K562 (cell line): ENCODE measurements around the gene CFAP97D2. TPM values are rescaled to one million over a fixed set of nuclear protein-coding genes. Genes with fewer than 3 reads are reported as not detected.

Source experiments
- CBFA2T3 ChIP-seq: fragments of 450-650 bp; IDR thresholded peaks from 2 replicates; pipeline ENCODE4 v1.6.1; 2017
- ETV6 ChIP-seq, 3 experiments: fragments of 150-350 bp in 1 of 3; sonication (generic) in 1 of 3; formaldehyde crosslinking in 1 of 3; IDR thresholded peaks; 2 replicates each; pipeline versions ENCODE4 v1.6.1 to v1.8.0; 2014 to 2022; ENCODE audit warnings: borderline replicate concordance in 2 of 3, low read depth in 2 of 3, antibody characterized with exemption in 1 of 3, low read length in 1 of 3, mild to moderate bottlenecking in 1 of 3, missing genetic modification reagents in 1 of 3
- GTF2E2 ChIP-seq: fragments of 200-800 bp; sonication (Bioruptor generic); IDR thresholded peaks from 2 replicates; pipeline ENCODE4 v1.6.1; 2016; ENCODE audit warnings: missing genetic modification characterization, missing compliant biosample characterization
- JUND ChIP-seq, 2 experiments: IDR thresholded peaks; 2 replicates in 1 of 2; 3 replicates in 1 of 2; pipeline ENCODE4 v1.6.1; 2011; ENCODE audit warnings: borderline replicate concordance in 2 of 2, low read depth in 2 of 2, low read length in 2 of 2, improper control_type of control experiment in 1 of 2, missing biosample characterization in 1 of 2, missing genetic modification characterization in 1 of 2, missing genetic modification reagents in 1 of 2
- KDM1A ChIP-seq, 2 experiments: fragments of 450-650 bp; IDR thresholded peaks; 2 replicates each; pipeline ENCODE4 v1.6.1; 2016; ENCODE audit warnings: mild to moderate bottlenecking in 2 of 2
- NFE2 ChIP-seq: IDR thresholded peaks from 2 replicates; pipeline ENCODE4 v1.6.1; 2014; ENCODE audit warnings: antibody characterized with exemption, low read depth
- PHF8 ChIP-seq: fragments of 200-600 bp; sonication (generic); IDR thresholded peaks from 2 replicates; pipeline ENCODE4 v1.6.1; 2012; ENCODE audit warnings: mixed run types, mild to moderate bottlenecking, inconsistent platforms, low read length, moderate library complexity, borderline replicate concordance
- POLR2G ChIP-seq: fragments of 200-400 bp; formaldehyde crosslinking; IDR thresholded peaks from 2 replicates; pipeline ENCODE4 v1.6.1; 2017; ENCODE audit warnings: low read depth, mild to moderate bottlenecking, antibody characterized with exemption, low read length, moderate library complexity
- ZNF175 ChIP-seq: fragments of 200-800 bp; sonication (Bioruptor generic); IDR thresholded peaks from 2 replicates; pipeline ENCODE4 v1.6.1; 2016; ENCODE audit warnings: low read depth, mild to moderate bottlenecking, missing genetic modification characterization, missing compliant biosample characterization
- ZNF592 ChIP-seq: fragments of 450-650 bp; IDR thresholded peaks from 2 replicates; pipeline ENCODE4 v1.6.1; 2017; ENCODE audit warnings: antibody characterized with exemption, mild to moderate bottlenecking
- polyA plus RNA-seq, 8 experiments: library from polyadenylated mRNA; depleted of rRNA in 4 of 8; stranded (reverse) in 5 of 8; unstranded in 3 of 8; fragments of >200 nt; fragmentation: Nextera tagmentation in 2 of 8; fragmentation: Illumina TruSeq in 1 of 8; extraction: Ambion mirVana in 2 of 8; extraction: Trizol in 1 of 8; gene quantifications; 2 replicates each; pipeline versions ENCODE4 v1.2.1 to v1.2.3, GENCODE V29; 2011 to 2014; ENCODE audit warnings: inconsistent platforms in 1 of 8, missing spikeins in 1 of 8
- total RNA-seq, 7 experiments: library from RNA; depleted of rRNA in 6 of 7; stranded (reverse); fragments of >200 nt in 6 of 7; fragmentation: Illumina TruSeq in 2 of 7; extraction: Trizol in 2 of 7; gene quantifications; 2 replicates each; pipeline versions ENCODE4 v1.2.1 to v1.2.3, GENCODE V29; 2011 to 2021; ENCODE audit warnings: low replicate concordance in 1 of 7
- TF ChIP-seq, protein P1 (sequence below), 2 experiments: fragments of 450-650 bp in 1 of 2; sonication (generic) in 1 of 2; formaldehyde crosslinking in 1 of 2; IDR thresholded peaks; 2 replicates each; pipeline versions ENCODE4 v1.7.1 to v1.9.0; 2016 to 2022; ENCODE audit warnings: inconsistent platforms in 1 of 2, mild to moderate bottlenecking in 1 of 2, missing genetic modification reagents in 1 of 2

CFAP97D2 gene
- total and polyA plus RNA-seq, 9 of the 15 experiments (the other 6 are each of a cell fraction or from before 2014, with no cell fraction given): not detected

GRCh38 chr13:114130837-114131582 lies 48.0 kb upstream of the CFAP97D2 start (continued):
- TF ChIP-seq, protein P1, sequence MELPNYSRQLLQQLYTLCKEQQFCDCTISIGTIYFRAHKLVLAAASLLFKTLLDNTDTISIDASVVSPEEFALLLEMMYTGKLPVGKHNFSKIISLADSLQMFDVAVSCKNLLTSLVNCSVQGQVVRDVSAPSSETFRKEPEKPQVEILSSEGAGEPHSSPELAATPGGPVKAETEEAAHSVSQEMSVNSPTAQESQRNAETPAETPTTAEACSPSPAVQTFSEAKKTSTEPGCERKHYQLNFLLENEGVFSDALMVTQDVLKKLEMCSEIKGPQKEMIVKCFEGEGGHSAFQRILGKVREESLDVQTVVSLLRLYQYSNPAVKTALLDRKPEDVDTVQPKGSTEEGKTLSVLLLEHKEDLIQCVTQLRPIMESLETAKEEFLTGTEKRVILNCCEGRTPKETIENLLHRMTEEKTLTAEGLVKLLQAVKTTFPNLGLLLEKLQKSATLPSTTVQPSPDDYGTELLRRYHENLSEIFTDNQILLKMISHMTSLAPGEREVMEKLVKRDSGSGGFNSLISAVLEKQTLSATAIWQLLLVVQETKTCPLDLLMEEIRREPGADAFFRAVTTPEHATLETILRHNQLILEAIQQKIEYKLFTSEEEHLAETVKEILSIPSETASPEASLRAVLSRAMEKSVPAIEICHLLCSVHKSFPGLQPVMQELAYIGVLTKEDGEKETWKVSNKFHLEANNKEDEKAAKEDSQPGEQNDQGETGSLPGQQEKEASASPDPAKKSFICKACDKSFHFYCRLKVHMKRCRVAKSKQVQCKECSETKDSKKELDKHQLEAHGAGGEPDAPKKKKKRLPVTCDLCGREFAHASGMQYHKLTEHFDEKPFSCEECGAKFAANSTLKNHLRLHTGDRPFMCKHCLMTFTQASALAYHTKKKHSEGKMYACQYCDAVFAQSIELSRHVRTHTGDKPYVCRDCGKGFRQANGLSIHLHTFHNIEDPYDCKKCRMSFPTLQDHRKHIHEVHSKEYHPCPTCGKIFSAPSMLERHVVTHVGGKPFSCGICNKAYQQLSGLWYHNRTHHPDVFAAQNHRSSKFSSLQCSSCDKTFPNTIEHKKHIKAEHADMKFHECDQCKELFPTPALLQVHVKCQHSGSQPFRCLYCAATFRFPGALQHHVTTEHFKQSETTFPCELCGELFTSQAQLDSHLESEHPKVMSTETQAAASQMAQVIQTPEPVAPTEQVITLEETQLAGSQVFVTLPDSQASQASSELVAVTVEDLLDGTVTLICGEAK (IDR thresholded peaks at IDR 0.05): 0 out of 2 replicates have a peak, but pooled peaks have one; percentile 20
- TF ChIP-seq, protein P1 (CRISPR knock-in tag; IDR thresholded peaks at IDR 0.05): no peak
- TF ChIP-seq GTF2E2 (tag) (0 out of 2 replicates have a peak, but pooled peaks have one; percentile 6), ZNF592 (0 out of 2 replicates have a peak, but pooled peaks have one; percentile 46), POLR2G (peak; percentile 37; the same call in 1 of the 2 replicates), NFE2 (peak; percentile 22; the same call in 1 of the 2 replicates), KDM1A (IDR thresholded peaks at IDR 0.05) (0 out of 4 replicates have a peak, but pooled peaks of 1 of the 2 experiments have one; percentile 44), CBFA2T3 (0 out of 2 replicates have a peak, but pooled peaks have one; percentile 2), ZNF175 (0 out of 2 replicates have a peak, but pooled peaks have one; percentile 34), PHF8 (peak; percentile 31; the same call in 1 of the 2 replicates), JUND (IDR thresholded peaks at IDR 0.05; ENCODE audit: borderline replicate concordance, low read depth, low read length) (no peak), JUND (tag; IDR thresholded peaks at IDR 0.05; ENCODE audit: borderline replicate concordance, low read depth, low read length) (peak; percentile 27; the same call in 1 of the 3 replicates), ETV6 (IDR thresholded peaks at IDR 0.05; ENCODE audit: borderline replicate concordance in 1 of 2, low read depth in 2 of 2, low read length in 1 of 2) (peak in 1 of 2 experiments; percentile 40; a peak in 1 of 4 replicates), ETV6 (CRISPR knock-in tag; IDR thresholded peaks at IDR 0.05; ENCODE audit: borderline replicate concordance) (no peak)
